Astrocyte (in vitro differentiated cells and primary cell): ENCODE measurements around the gene WIF1.

ENCODE experiments used
- EZH2 ChIP-seq: IDR thresholded peaks from 2 replicates; pipeline ENCODE4 v1.6.1; 2012; ENCODE audit warnings: mild to moderate bottlenecking, low read length, inconsistent platforms; ENCODE audit not compliant: insufficient read depth
- TF ChIP-seq, protein P1 (sequence below): IDR thresholded peaks from 2 replicates; pipeline ENCODE4 v1.5.1; 2011; ENCODE audit warnings: low read depth, mild to moderate bottlenecking, inconsistent platforms, low read length, moderate library complexity; ENCODE audit not compliant: insufficient read depth

GRCh38 chr12:65083581-65083980 is 37.5 kb downstream of the WIF1 start:
- TF ChIP-seq EZH2: no peak
- TF ChIP-seq, protein P1, sequence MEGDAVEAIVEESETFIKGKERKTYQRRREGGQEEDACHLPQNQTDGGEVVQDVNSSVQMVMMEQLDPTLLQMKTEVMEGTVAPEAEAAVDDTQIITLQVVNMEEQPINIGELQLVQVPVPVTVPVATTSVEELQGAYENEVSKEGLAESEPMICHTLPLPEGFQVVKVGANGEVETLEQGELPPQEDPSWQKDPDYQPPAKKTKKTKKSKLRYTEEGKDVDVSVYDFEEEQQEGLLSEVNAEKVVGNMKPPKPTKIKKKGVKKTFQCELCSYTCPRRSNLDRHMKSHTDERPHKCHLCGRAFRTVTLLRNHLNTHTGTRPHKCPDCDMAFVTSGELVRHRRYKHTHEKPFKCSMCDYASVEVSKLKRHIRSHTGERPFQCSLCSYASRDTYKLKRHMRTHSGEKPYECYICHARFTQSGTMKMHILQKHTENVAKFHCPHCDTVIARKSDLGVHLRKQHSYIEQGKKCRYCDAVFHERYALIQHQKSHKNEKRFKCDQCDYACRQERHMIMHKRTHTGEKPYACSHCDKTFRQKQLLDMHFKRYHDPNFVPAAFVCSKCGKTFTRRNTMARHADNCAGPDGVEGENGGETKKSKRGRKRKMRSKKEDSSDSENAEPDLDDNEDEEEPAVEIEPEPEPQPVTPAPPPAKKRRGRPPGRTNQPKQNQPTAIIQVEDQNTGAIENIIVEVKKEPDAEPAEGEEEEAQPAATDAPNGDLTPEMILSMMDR: no peak
